NCI-H748 treated with DMSO at 0.1 percent for 48 hours (cell line): ENCODE data around the gene LRRN3.

Experiments
- DNase-seq: peaks from one replicate; lab custom pipeline; 2025; lab: John Stamatoyannopoulos, UW

The LRRN3 gene

DNA sequence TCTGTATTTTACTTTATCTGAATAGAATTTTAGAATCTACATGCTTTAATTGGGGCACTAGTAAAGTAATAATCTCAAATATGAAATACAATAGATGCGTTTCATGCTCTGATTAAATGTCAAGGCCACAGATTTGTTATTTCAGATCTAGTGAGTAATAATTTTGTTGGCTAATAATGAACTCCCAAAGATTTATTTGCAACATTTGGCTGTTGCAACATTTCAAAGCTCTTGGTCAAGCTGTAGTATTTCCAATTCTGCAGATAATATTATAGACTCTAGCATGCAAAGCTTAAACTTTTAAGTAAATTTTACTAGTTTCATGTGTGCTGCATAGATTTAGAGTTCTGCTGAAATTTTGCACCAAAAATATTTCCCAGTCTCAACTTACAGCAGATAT is 16.7 kb downstream of the LRRN3 start:
- DNase-seq = no peak

DNA sequence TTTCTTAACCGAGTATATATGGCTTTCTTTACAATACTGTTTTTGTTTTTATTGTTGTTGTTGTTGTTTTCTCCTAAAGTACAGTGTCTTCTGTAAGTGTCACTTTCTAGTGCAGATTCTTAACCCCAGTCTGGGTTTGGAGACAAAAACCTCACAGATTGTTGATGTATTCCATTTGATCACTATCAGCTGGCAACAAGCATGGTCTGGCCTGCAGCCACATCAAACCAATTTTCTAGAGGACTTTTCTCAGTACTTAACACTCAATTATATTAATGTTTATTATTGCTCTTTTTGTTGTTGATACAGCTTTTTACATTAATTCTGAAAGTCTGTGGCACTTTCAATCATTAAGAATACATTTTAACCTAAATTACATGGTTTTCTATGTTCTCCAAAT is 17.1 kb downstream of the LRRN3 start:
- DNase-seq = peak; percentile 52

DNA sequence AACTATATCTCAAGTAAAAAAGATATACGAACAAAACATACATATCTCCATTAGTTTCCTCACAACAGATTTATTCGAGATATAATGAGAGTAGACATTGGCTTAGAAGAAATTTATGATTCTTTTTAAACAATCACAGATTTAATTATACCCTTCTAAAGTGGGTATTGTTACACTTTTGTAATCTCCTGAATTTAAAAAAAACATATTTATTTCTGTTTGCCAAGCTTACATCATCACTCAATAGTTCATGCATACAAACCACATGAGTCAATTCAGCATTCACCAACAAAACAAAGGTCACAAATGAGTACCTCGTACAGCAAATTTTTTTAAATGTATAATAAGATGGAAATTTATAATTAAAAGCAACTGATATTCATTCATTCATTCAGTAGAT is 17.6 kb downstream of the LRRN3 start:
- DNase-seq = peak; percentile 52

DNA sequence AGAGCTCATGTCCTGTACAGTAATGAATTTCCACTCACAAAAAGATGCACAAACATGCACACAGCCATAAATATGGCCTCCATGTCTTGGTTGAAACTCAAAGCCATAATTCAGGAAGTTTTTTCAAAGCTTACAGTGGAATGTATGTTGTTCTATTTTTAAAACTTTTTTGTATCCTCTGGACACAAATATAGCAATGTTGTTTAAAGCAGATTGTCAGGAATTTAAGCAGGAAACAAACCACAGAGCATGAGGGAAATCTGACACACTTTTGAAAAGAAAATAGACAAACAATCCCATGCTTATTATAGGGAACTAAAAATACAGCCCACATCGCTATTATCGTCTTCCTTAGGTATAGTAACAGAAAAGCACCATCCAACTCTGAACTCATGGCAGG is 21.5 kb downstream of the LRRN3 start:
- no peak for DNase-seq

DNA sequence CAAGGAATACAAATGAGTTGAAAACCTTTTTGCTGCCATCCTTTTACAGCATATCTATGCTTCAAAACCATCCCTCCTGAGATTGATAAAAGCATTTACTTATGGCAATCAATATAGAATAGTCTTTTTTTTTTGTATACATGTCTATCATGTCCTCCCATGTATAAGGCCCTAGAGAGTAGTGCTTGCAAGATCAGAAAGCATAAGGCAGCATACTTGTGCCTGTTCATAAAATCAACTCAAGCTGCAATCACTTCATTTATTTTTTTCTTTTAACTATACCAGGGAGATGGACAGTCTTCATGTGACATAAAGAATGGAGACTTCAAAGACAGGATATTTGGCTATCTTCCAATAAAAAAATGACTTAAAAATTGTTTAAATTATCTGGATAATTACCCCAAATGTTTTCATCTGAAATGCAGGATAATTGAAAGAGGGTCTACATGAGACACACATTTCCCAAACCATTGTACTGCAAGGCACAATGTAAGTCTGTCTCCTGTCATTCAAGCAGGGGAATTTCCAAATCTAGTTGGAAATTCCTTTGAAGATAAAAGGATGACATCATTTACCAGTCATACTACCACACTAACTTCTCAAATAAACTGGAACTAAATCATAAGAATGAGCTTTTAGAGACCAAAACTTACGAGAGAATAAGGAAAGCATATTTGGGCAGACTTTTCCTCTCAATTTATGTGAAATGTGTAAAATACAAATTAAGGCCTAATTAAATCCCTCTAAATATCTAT is 22.5 kb downstream of the LRRN3 start:
- DNase-seq = no peak

DNA sequence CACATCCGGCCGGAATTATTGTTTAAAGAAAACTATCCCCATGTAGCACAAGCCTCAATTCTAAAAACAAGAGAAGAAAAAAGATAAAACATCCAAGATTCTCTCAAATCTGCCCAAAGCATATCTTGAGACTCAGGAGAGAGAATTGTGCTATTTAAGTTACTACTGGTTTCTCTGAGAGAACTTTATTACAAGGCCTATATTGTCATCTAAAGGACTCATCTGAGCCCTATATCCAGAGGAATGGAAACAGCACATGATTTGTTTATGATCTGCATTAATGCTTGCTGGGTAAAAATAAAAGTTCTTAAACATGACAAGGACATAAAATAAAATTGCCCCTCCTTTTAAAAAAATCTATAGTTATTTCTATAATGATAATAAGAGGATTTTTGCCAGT is 25.0 kb downstream of the LRRN3 start:
- DNase-seq = no peak

DNA sequence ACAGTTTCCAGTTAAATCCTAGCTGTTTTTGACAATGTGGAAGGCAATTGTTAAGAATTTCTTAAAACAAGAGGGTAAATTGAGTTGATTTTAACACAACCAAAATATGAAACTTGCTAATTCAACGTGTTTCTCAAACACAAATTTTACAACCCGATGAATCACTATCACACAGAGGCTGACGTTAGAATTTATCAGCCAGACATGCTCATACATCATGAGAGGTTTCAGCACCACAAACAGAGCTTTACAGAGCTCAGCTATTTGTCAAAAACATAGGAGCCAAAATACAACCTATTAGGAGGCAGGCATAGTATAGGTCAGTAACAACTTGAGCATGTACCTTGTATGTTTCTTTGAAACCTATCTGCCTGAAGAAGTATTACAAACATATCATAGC is 36.1 kb downstream of the LRRN3 start:
- DNase-seq = no peak

DNA sequence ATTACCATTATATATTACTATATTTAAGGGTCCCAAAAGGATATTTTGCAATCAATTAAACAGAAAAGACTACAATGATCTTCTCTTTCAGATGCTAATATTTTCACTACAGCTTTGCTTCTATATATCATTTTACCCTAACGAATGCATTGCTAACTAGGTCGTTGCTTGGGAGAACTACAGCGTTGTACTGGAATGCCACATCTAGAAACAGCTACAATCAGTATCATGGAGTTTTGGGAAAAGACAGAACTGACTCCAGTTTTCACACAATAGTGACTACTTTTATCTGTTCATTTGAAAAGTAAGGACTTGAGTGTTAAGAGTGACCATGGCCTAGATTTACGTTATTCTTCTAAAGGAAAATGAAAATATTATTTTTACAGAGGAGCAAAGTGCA is 38.5 kb downstream of the LRRN3 start:
- no peak for DNase-seq

DNA sequence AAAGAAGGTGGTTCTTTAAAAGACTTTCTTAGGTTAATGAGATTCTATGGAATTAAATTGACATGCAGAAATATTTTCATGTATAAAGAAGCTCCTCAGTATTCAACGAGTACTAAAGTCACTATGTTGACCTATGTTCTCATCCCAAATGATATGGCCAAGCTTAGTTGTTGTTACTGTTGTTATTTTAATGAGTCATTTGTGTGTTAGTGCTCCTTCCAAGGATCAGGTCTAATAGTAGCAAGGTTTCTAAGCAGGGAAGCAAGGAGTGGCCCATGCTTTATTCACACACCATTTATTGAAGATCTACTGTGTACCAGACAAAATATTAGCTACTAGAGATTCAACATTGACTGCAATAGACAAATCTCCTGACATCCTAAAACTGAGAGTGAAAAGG is 41.9 kb downstream of the LRRN3 start:
- DNase-seq = no peak

DNA sequence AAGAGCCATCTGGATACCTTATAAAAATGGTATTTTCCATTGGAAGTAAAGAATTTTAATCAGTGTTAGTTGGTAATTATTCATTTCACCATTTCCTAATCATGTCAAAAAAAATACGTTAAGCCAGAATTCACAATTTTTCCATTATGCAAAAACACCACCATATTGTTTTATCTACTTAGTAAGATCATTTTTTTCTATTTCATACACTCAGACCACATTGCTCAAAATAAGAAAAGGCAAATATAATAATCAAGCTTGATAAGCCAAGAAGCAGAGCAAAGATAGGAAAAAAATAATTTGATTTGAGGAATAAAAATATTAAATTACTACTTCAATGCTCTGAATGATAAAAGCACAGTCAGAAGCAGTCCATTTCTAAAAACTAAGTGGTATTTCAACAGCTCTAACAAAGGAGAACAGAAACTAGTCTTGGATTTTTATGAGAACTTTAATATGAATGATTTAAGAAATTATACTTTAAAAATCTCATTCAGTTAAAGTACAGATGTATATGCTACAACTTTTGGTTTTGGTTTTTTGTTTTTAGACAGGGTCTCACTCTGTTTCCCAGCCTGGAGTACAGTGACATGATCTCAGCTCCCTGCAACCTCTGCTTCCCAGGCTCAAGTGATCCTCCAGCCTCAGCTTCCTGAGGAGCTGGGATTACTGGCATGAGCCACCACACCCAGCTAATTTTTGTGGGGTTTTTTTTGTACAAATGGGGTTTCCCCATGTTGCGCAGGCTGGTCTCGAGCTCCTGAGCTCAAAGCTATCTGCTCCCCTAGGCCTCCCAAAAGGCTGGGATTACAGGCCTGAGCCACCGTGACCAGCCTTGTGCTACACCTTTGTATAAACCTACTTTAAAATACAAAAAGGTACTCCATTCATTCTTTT is 46.6 kb downstream of the LRRN3 start:
- DNase-seq = no peak

DNA sequence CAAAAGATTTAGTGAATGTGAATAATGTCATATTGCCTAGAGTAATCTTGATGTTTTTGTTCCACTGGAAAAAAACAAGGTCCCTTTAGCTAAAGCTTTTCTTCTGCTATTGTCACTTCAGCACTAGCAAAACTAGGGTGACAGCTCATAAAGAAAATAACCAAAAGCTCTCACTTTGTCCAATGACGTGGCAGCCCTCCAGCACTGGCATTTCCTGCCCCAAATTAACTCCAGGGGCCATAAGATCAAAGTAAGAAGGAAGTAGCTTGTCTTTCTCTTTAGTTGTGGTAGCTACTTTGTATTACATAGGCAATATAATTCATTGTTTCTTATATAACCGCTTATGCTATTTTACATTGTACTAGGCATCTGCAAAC is 47.3 kb downstream of the LRRN3 start:
- no peak for DNase-seq

DNA sequence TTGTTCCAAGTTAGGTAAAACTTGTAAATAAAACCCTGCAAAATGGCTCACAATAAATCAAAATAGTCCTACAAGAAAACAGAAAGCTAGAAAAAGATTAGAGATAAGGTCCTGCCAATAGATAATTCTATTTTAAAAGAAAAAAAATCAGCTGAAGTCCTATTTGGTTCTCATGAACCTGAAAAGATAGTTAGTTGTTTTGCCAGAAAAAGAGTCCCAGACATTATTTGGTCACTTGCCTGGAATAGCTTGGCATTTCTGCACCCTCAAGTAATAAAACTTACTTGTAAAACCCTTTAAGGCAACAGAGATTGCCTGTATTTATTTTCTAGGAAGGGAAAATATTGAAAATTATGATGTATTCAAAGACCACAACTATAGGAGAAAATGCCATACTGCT is 47.7 kb downstream of the LRRN3 start:
- DNase-seq = no peak

DNA sequence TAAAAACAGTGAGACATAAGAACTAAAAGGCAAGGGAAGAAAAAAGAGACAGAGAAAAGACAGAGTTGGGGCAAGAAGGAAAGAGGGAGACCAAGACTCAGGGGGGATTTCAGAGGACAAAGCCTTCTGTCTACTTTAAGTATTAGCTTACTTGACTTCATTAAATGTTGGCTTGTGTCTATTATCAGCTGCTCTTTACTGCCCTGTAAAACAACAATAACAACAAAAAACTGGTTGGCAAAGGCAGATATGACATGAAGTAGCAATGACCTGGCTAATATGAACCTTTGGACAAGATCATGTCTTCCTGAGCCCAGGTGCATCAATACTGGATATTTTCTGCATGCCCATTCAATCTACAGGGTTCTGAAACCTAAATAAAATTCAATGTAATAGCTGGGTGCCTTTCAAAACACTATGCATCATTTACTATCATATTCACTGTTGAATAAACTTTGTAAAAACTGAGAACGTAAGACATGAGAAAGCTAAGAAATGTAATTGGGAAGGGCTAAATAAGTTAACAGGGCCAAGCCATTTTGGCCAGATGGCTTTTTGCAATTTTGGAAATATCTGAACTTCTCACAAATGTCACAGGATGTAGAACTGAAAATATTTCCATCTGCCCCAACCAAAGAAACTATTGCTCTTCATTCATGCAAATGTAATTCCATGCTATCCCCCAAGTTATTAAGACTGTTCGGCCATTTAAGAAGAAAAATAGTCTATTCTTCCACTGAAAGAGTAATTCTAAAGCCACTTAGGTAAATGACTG is 49.4 kb downstream of the LRRN3 start:
- no peak for DNase-seq

DNA sequence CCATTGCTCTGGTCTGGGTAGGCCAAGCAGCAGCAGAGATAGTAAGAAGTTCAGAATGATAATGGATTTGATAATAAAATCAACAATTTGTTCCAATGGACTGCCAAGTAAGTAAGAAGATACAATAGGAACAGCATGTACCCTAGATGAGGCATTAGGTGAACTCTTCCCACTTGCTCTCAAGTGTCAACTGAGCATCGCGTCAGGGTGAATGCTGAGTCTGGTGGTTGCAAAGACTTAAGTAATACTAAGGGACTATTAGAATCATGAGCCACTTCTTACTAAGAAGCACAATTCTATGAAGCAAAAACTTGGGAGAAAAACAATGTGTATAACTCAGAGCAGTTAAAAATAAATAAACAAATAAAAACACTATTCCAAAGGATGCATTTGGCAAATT is 54.5 kb downstream of the LRRN3 start:
- DNase-seq = no peak

DNA sequence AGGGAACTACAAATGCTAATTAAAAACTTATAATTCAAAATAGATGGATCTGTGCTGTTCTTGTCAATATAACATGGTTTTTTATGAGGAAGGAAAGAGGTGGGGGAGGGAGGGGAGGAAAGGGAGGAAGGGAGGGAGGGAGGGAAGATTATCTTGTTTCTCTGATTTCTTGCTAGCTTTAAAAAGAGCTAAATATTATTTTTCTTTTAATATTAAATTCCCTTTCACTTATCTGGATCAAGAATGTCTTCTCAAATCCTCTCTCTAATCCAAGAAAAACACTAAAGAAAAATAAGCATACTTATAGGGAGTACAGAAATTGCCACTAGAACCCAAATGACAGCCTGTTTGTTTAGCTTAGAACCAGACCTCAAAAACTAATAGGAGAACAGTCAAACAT is 55.2 kb downstream of the LRRN3 start:
- no peak for DNase-seq

DNA sequence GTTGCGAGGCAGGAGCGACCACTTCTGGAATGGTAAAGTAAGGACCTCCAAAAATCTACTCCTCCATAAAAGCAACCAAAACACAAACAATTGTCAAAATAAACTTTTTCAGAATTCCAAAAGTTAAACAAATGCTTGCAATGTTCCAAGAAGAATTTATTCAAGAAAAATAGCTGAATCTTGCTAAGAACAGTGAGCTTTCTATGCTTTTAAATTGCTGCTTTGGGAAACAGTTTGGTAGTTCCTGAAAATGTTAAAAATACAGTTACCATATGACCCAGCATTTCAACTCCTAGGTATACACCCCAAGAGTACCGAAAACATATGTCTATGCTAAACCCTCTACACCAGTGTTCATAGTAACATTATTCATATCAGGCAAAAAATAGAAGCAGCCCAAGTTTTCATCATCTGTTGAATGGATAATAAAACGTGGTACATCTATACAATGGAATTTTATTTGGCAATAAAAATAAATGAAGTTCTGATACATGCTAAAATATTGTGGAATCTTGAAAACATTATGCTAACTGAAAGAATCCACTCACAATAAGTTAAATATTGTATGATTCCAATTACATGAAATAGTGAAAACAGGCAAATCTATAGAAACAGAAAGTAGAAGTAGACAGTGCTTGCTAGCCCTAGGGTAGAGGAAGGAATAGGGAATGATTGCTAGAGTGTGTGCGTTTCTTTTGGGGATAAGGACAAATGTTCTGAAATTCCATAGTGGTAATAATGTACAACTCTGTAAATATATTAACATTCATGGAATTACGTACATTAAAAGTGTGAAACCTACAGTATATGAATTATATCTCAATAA is 57.0 kb downstream of the LRRN3 start:
- no peak for DNase-seq

DNA sequence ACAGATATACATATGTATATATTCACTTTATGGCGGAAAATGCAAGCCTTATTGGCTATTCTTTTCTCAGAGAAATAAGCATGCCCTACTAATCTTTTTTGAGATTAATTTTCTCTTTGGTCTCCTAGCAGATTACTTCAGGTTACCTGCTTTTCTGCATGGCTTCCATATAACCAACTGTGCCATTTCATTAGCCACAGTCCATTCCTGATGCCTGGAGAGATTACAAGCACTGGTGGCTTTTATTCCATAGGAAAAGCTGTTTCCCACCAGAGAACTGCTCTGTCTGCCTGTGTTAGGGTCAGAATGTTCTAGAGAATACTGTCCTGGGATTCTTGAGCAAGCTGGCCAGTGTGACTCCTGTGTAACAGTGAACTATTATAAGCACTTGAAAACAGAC is 59.8 kb downstream of the LRRN3 start:
- no peak for DNase-seq

DNA sequence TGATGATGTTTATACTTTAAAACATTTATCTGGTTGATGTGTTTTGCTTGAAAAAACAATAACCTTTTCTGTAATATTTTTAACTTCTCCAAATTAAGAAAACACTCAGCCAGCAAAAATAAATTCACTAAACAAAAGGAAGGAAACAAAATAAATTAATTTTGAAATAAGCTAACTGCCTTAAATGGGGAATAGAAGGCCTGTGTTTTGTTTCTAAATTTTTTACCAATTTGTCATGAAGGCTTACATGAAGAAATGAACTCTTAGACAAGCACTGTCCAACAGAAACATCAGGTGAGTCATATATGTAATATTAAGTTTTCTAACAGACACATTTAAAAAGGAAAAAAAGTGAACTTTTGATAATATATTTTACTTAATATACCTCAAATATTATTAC is 68.5 kb downstream of the LRRN3 start:
- no peak for DNase-seq

DNA sequence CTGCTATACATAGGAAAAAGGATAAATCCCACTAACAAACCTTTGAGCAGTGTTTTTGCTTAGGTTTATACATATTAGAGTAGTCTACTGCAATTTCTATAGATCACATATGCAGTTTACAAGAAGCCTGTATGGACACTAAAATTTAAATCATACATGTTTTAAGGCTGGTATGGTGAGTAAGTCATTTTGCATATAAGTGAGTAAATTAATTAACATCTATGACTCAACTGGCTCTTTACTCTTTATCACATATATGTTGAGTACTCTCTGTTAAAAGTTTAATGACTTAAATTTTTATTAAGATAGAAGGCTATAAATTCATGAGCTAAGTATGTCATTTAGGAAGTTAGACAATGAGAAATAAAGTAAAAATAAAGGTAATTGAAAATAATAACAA is 69.4 kb downstream of the LRRN3 start:
- no peak for DNase-seq

DNA sequence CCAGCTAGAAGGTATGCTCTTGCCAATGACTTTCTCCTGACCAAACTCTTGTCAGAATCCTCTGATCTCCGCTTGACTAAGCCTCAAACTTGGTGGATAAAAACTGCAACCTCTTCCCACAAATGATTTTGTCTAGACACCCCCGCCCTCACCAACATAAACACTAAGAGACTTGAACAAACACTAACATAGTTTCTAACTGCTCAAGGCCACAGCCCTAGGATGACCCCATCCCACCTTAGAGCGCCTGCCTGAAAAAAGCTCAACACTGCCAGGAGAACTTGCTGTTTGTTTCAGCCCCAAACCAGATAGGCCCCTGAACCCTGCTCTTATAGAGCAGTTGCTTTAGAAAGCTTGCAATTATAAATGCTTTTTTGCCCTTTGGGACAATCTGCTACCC is 71.8 kb downstream of the LRRN3 start:
- DNase-seq = no peak

DNA sequence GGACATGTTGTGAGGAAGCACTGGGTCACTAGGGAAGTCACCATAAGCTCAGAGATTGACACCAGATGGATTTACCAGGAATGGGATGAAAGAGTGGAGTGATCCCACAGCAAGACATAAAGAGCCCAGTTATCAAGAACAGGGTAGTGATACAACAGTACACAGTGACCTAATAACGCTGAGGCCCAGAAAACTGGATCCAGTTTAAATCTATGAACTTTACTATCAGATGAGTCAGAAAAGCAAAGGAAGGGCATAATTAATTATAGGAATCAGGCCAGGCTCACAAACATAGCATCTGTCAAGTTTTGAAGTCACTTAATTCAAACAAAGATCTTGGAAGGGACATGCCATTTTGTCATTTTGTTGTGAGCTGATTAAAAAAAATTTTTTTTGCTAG is 73.5 kb downstream of the LRRN3 start:
- DNase-seq = no peak

DNA sequence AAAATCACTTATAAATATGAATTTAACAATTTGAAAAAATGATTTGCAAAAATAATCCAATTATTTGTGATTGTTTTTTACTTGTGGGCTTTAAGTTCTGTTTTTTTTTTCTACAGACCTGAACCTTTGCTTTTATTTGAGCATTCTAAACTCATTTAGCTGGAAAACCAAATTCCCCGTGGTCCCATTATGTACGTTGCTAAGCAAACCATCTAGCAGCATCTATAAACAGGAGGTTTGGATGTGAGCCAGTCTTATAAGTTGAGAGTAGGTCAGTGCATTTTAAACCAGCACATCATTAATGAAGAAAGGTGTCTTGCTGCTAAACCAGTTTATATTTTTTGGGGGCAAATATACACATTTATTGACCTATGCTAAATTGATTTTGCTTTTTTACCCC is 77.3 kb downstream of the LRRN3 start:
- DNase-seq = peak; percentile 92
